ENCODE measurements around the gene SLC35F4. TPM values are rescaled to one million over a fixed set of nuclear protein-coding genes. Genes with fewer than 3 reads are reported as not detected.

SLC35F4 gene
- total RNA-seq, result not detected
- polyA plus RNA-seq (2013, experiment 1 of 2), result 0.32 TPM
- 0.29 TPM for polyA plus RNA-seq (2013, experiment 2 of 2)
- long read RNA-seq, experiment 1, result 0 reads
- long read RNA-seq, experiment 2, result 0 reads
- long read RNA-seq, experiment 3, partial matches to known transcripts, result 1 of 1 reads
- long read RNA-seq, experiment 3, other reads (novel, unspliced or antisense), result 0 of 1 reads
- long read RNA-seq, experiment 4, result 0 reads

- Histone ChIP-seq H3K36me3 (ENCODE audit: control insufficient read depth, insufficient read depth, low read length) (no peaks in the 10 kb centered on the region), H3K27me3 (ENCODE audit: control insufficient read depth, insufficient read depth, low read length, poor library complexity, severe bottlenecking) (peaks cover 69% of the 10 kb centered on the region), H3K9ac (ENCODE audit: extremely low read depth, low read length, poor library complexity, severe bottlenecking) (no peak within 1 kb of the TSS), H3K4me1 (ENCODE audit: control insufficient read depth, insufficient read depth, low read length) (peaks cover 5% of the 10 kb centered on the region), H3K27ac (ENCODE audit: low read depth, low read length) (no peak within 1 kb of the TSS), H3K4me3 (ENCODE audit: low read length) (peak within 1 kb of the TSS; percentile 71), H3K9me3 (ENCODE audit: control insufficient read depth, low read length) (no peaks in the 10 kb centered on the region)
- WGBS, 2 experiments (ENCODE audit: insufficient coverage in 1 of 2, insufficient read length in 1 of 2), result 0 to 1% methylated on average over 20 to 91 of the region's 91 CpGs
- H3K27ac Mint-ChIP-seq, result no peak within 1 kb of the TSS
- DNase-seq, result peak; percentile 97
- peak; percentile 33 for TF ChIP-seq CTCF (conservative IDR thresholded peaks at IDR 0.05)
- H3K27me3 Mint-ChIP-seq (ENCODE audit: insufficient read depth), result peaks cover 40% of the 10 kb centered on the region
- no peaks in the 10 kb centered on the region for H3K9me3 Mint-ChIP-seq
- H3K4me1 Mint-ChIP-seq, result peaks cover 2% of the 10 kb centered on the region
- H3K36me3 Mint-ChIP-seq (ENCODE audit: low read depth), result no peaks in the 10 kb centered on the region
- H3K4me3 Mint-ChIP-seq, result peak within 1 kb of the TSS; percentile 52
These were observed at the start of gene SLC35F4 for GRCh38 chr14:57865403-57866198. Gene SLC35F4, minus strand, starts transcription at chr14:57866092.

GRCh38 chr14:57909626-57910025 lies 43.7 kb upstream of the SLC35F4 start:
- H3K4me1 Mint-ChIP-seq, result no peaks in the 10 kb centered on the region
- H3K27me3 Mint-ChIP-seq (ENCODE audit: insufficient read depth), result peaks cover 9% of the 10 kb centered on the region
- no peak for DNase-seq
- no peak overlapping the region for H3K9ac ChIP-seq (ENCODE audit: extremely low read depth, low read length, poor library complexity, severe bottlenecking)
- H3K9me3 ChIP-seq (ENCODE audit: control insufficient read depth, low read length), result no peaks in the 10 kb centered on the region
- TF ChIP-seq CTCF (conservative IDR thresholded peaks at IDR 0.05), result no peak
- no peak overlapping the region for H3K4me3 Mint-ChIP-seq
- no peak overlapping the region for H3K27ac ChIP-seq (ENCODE audit: low read depth, low read length)
- peaks cover 4% of the 10 kb centered on the region for H3K27me3 ChIP-seq (ENCODE audit: control insufficient read depth, insufficient read depth, low read length, poor library complexity, severe bottlenecking)
- H3K36me3 Mint-ChIP-seq (ENCODE audit: low read depth), result no peaks in the 10 kb centered on the region
- H3K27ac Mint-ChIP-seq, result no peak overlapping the region
- H3K4me1 ChIP-seq (ENCODE audit: control insufficient read depth, insufficient read depth, low read length), result no peaks in the 10 kb centered on the region
- no peaks in the 10 kb centered on the region for H3K9me3 Mint-ChIP-seq
- no peaks in the 10 kb centered on the region for H3K36me3 ChIP-seq (ENCODE audit: control insufficient read depth, insufficient read depth, low read length)
- H3K4me3 ChIP-seq (ENCODE audit: low read length), result no peak overlapping the region

GRCh38 chr14:57903954-57904353 lies 38.1 kb upstream of the SLC35F4 start:
- no peak for DNase-seq
- Mint-ChIP-seq H3K27ac (no peak overlapping the region), H3K4me1 (peaks cover 11% of the 10 kb centered on the region), H3K27me3 (ENCODE audit: insufficient read depth) (peaks cover 9% of the 10 kb centered on the region), H3K4me3 (no peak overlapping the region), H3K9me3 (no peaks in the 10 kb centered on the region), H3K36me3 (ENCODE audit: low read depth) (no peaks in the 10 kb centered on the region)
- Histone ChIP-seq H3K36me3 (ENCODE audit: control insufficient read depth, insufficient read depth, low read length) (no peaks in the 10 kb centered on the region), H3K27me3 (ENCODE audit: control insufficient read depth, insufficient read depth, low read length, poor library complexity, severe bottlenecking) (peaks cover 4% of the 10 kb centered on the region), H3K4me3 (ENCODE audit: low read length) (no peak overlapping the region), H3K9me3 (ENCODE audit: control insufficient read depth, low read length) (no peaks in the 10 kb centered on the region), H3K27ac (ENCODE audit: low read depth, low read length) (no peak overlapping the region), H3K9ac (ENCODE audit: extremely low read depth, low read length, poor library complexity, severe bottlenecking) (no peak overlapping the region), H3K4me1 (ENCODE audit: control insufficient read depth, insufficient read depth, low read length) (peaks cover 5% of the 10 kb centered on the region)
- TF ChIP-seq CTCF (conservative IDR thresholded peaks at IDR 0.05), result no peak
- WGBS, 2 experiments (ENCODE audit: insufficient coverage in 1 of 2, insufficient read length in 1 of 2), result 100% methylated on average over 1 of the region's 1 CpG
